ENCODE measurements around the gene RNF38. TPM values are rescaled to one million over a fixed set of nuclear protein-coding genes. Genes with fewer than 3 reads are reported as not detected.

The RNF38 gene
- total and polyA plus RNA-seq, 7 donors: 9.2 to 56.3 (median 38.5) TPM

GRCh38 chr9:36407122-36407723 lies 7.2 kb upstream of the RNF38 start:
- Histone ChIP-seq H3K36me3 (no peaks in the 10 kb centered on the region), H3K27ac (peak overlapping the region in 1 of 4 donors; percentile 25), H3K4me1 (peaks cover 0 to 19% (median 2%) of the 10 kb centered on the region in 4 donors), H3K27me3 (no peaks in the 10 kb centered on the region), H3K9me3 (no peaks in the 10 kb centered on the region), H3K4me3 (no peak overlapping the region)
- TF ChIP-seq CTCF (IDR thresholded peaks at IDR 0.05) (peak; percentile 76 to 92 (median 88)), POLR2A (IDR thresholded peaks at IDR 0.05) (no peak)
- peak; percentile 70 for DNase-seq
- WGBS, 2 donors: 37 to 40% methylated on average over 4 of the region's 4 CpGs
- intact Hi-C loops (cut with DNase I): loop anchor here (1.0 to 5.0 kb wide), 2 partner anchors 40 to 148 kb away; no protein-coding TSS in a partner anchor

GRCh38 chr9:36402536-36402935 lies 2.5 kb upstream of the RNF38 start:
- WGBS, 2 donors: 85 to 89% methylated on average over 3 of the region's 3 CpGs
- no peak overlapping the region for H3K4me3 ChIP-seq
- DNase-seq: no peak
- no peak for TF ChIP-seq POLR2A (IDR thresholded peaks at IDR 0.05)
- no peak for TF ChIP-seq CTCF (IDR thresholded peaks at IDR 0.05)
- no peak for TF ChIP-seq POLR2AphosphoS5 (IDR thresholded peaks at IDR 0.05)
- TF ChIP-seq EP300 (IDR thresholded peaks at IDR 0.05): no peak
- H3K9me3 ChIP-seq: no peaks in the 10 kb centered on the region
- intact Hi-C loops (cut with DNase I): loop anchor here (5.0 kb wide), 1 partner anchor 170 kb away; the partner anchor contains the start of gene MELK
- H3K27me3 ChIP-seq: no peaks in the 10 kb centered on the region
- peak overlapping the region in 1 of 4 donors; percentile 95 for H3K27ac ChIP-seq
- peaks cover 0 to 40% (median 26%) of the 10 kb centered on the region in 4 donors for H3K4me1 ChIP-seq
- H3K36me3 ChIP-seq: no peaks in the 10 kb centered on the region

GRCh38 chr9:36401897-36402480 lies 1.9 kb upstream of the RNF38 start:
- H3K4me1 ChIP-seq: peaks cover 0 to 38% (median 27%) of the 10 kb centered on the region in 4 donors
- 77 to 87% methylated on average over 3 of the region's 3 CpGs for WGBS, 2 donors
- no peak overlapping the region for H3K4me3 ChIP-seq
- H3K27ac ChIP-seq: peak overlapping the region; percentile 94 to 98 (median 96)
- no peaks in the 10 kb centered on the region for H3K9me3 ChIP-seq
- H3K36me3 ChIP-seq: no peaks in the 10 kb centered on the region
- TF ChIP-seq EP300 (IDR thresholded peaks at IDR 0.05) (no peak), CTCF (IDR thresholded peaks at IDR 0.05) (no peak)
- no peaks in the 10 kb centered on the region for H3K27me3 ChIP-seq
- no peak for DNase-seq
- intact Hi-C loops (cut with DNase I): loop anchor here (5.0 kb wide), 1 partner anchor 170 kb away; the partner anchor contains the start of gene MELK

- Histone ChIP-seq H3K36me3 (no peaks in the 10 kb centered on the region), H3K27ac (peak overlapping the region; percentile 94 to 98 (median 96)), H3K9me3 (no peaks in the 10 kb centered on the region), H3K4me1 (peaks cover 0 to 34% (median 24%) of the 10 kb centered on the region in 4 donors), H3K27me3 (no peaks in the 10 kb centered on the region), H3K4me3 (peak overlapping the region; percentile 81 to 88 (median 86))
- TF ChIP-seq CTCF (IDR thresholded peaks at IDR 0.05) (no peak), EP300 (IDR thresholded peaks at IDR 0.05) (no peak), POLR2A (IDR thresholded peaks at IDR 0.05) (no peak), POLR2AphosphoS5 (IDR thresholded peaks at IDR 0.05) (no peak)
- DNase-seq: no peak
- intact Hi-C loops (cut with DNase I): loop anchor here (5.0 kb wide), 1 partner anchor 171 kb away; the partner anchor contains the start of gene MELK
- WGBS, 2 donors: 1% methylated on average over 33 of the region's 33 CpGs
These were observed 1.2 kb upstream of the RNF38 start for GRCh38 chr9:36401164-36401740.
